ENCODE measurements around the gene GJA1.
"Not testable (repeated sequence)": the region's sequence is repeated elsewhere in the genome, so short reads cannot be mapped to it uniquely, and the experiment has no call there.

Gene GJA1

DNA sequence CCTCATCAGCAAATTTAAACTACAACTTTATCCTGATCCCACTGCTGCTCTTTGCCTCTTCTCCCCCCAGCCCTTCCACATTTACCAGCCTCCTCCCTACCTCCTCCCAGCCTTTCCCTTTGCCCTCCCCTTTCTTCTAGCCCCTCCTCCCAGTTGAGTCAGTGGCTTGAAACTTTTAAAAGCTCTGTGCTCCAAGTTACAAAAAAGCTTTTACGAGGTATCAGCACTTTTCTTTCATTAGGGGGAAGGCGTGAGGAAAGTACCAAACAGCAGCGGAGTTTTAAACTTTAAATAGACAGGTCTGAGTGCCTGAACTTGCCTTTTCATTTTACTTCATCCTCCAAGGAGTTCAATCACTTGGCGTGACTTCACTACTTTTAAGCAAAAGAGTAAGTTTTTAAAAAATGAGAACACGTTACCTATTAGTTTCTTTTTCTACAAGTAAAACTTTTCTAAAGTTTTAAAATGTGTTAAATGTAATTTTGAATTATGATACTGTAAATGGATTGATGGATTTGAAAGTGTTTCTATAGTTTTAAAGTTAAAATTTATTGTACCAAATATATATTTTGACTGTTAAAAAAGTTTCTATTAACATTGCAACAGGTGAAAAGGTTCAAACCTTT lies at the start of gene GJA1:
TSS of gene GJA1 (plus strand) at position 203 of the 626 bp plus-strand sequence. CDS start 11,202 bp downstream, outside the sequence.
- peak; percentile 71 for DNase-seq

- not testable (repeated sequence) for DNase-seq
Measured at GRCh38 chr6:121386551-121386950, 48.9 kb upstream of the GJA1 start.

- no peak for DNase-seq
Measured at GRCh38 chr6:121389419-121389818, 46.0 kb upstream of the GJA1 start.

DNA sequence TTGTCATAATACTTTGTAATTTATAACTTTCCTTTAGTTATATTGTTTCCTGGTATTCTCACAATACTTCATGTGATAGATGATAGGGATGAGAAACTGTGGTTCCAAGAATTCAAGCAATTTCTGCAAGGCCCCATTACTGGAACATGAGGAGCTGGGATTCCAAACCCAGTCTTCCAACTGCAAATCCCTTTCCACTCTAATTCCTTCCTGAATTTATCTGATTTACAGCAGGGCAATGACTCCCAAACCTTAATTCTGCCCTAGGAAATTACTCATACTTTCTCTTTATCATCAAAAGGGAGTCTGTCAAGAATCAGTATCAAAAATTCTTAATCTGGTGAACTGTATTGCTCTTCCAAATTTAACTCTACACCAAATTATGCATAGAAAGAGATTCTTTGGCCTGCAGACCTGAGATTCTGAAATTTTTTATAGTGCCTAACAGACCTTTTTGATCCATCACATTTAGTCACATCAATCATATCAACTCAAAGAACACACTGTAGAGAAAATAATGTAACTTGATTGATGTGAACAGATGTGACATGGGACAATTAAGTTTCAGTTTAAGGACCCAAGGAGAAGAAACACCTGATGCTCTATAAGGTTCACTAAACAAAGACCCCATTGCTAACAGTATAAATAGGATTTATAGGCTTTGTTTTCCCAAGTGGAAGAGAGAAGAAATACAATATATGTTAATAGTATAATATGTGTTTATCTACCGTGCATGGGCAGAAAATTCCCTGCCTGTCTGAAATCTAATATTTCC lies 41.5 kb upstream of the GJA1 start:
- no peak for DNase-seq

GRCh38 chr6:121395736-121396135 lies 39.7 kb upstream of the GJA1 start:
- DNase-seq, result no peak

DNA sequence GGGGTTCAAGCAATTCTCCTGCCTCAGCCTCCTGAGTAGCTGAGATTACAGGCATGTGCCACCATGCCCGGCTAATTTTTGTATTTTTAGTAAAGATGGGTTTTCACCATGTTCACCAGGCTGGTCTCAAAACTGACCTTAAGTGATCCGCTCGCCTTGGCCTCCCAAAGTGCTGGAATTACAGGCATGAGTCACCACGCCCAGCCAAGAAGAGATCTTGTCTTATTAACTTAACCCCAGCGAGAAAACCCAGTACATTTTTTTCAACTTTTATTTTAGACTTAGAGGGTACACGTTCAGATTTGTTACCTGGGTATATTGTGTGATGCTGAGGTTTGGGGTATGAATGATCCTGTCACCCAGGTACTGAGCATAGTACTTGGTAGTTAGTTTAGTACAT lies 38.3 kb upstream of the GJA1 start:
- not testable (repeated sequence) for DNase-seq

GRCh38 chr6:121398127-121398526 lies 37.3 kb upstream of the GJA1 start:
- no peak for DNase-seq

DNA sequence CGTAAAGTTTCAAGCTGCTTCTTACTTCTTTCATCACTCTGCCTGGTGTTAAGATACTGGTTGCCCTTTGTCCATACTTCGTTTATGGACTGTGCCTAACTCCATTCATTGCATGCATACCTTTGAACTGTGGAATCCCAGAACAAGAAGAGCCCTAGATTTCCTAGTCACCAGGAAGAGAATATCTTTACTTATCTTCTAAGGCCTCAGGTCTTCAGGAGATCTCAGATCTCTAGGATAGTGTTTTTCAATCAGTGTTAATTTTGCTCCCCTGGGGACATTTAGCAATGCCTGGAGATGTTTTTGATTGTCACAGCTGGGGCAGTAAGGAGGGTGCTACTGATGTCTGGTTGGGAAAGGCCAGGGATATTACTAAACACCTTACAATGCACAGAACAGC lies 35.5 kb upstream of the GJA1 start:
- DNase-seq, result no peak

DNA sequence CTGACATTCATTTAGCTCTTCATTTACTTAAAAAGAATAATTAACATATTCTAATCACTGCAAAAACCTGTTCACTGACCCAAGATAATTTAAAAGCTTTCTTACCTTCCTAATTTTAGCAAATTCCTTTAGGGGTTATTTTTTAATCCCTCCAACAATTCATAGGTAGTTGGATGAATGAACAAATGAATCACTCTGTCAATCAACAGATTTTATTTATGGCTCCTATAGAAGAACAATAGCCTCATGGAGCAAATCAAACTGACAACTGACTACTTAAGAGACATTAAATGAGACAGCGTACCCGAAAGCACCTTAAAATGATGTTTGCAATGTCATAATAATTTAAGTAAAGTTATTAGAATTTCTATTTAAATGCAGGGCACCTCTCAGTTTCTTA lies 31.5 kb upstream of the GJA1 start:
- DNase-seq, result no peak

DNA sequence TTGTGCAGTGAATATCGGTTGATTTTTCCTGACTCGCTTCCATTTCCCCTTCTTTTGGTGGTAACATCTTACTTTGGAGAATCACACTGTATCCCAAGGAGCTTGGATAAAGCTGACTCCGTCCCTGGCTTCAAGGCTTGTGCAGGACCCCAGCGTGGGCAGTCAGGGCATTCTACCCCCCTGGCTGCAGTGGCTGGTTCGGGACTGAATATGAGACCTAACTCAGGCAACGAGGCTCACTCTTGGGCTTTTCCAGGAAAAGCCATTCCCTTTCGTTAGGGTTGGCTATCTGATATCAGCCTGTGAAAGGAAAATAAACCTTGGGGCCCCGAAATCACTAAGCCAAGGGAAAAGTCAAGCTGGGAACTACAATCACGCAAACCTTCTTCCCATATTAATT lies 30.1 kb upstream of the GJA1 start:
- DNase-seq, result no peak

DNA sequence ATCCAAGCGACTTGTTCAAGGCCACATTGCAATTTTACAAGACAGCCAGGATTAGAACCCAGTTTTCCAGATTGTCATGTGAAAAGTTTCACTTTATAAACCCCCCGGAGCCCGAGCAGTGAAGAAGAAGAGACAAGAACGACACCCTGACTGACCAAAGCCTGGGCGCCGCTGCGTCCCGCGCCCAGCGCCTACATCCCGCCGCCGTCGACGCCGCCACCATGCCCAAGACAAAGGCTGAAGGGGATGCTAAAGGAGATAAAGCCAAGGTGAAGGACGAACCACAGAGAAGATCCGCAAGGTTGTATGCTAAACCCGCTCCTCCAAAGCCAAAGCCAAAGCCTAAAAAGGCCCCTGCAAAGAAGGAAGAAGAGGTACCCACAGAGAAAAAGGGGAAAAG lies 27.1 kb upstream of the GJA1 start:
- no peak for DNase-seq

DNA sequence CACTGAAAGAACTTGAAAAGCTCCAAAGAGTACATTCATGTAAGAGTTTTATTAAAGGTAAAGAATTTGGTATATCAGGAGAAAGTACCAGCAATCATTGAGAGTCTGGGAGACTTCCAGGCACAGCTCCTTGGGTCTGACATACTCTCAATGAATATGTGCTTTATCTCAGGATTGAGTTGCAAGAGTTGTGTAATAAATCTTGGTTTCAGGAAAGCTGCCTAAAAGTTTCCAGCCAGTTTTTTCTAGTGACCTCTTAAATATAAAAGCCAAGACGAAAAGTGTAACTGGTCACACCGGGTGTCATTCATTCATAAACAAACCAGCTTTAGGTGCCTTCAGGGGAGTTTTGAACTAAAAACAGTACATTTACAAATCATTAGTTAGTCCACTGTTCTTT lies 21.6 kb upstream of the GJA1 start:
- no peak for DNase-seq

DNA sequence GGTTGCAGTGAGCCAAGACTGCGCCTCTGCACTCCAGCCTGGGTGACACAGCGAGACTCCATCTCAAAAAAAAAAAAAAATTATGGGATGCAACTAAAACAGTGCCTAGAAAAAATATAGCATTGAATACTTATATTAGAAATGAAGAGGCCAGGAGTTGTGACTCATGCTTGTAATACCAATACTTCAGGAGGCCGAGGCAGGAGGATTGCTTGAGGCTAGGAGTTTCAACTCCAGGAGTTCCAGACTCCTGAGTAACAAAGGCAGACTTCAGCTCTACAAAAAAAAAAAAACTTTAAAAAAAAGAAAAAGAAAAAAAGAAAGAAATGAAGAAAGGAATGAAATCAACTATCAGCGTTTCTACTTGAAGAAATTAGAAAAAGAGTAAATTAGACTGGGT lies 17.1 kb upstream of the GJA1 start:
- DNase-seq, result no peak

- no peak for DNase-seq
Measured at GRCh38 chr6:121426686-121427085, 8.8 kb upstream of the GJA1 start.

DNA sequence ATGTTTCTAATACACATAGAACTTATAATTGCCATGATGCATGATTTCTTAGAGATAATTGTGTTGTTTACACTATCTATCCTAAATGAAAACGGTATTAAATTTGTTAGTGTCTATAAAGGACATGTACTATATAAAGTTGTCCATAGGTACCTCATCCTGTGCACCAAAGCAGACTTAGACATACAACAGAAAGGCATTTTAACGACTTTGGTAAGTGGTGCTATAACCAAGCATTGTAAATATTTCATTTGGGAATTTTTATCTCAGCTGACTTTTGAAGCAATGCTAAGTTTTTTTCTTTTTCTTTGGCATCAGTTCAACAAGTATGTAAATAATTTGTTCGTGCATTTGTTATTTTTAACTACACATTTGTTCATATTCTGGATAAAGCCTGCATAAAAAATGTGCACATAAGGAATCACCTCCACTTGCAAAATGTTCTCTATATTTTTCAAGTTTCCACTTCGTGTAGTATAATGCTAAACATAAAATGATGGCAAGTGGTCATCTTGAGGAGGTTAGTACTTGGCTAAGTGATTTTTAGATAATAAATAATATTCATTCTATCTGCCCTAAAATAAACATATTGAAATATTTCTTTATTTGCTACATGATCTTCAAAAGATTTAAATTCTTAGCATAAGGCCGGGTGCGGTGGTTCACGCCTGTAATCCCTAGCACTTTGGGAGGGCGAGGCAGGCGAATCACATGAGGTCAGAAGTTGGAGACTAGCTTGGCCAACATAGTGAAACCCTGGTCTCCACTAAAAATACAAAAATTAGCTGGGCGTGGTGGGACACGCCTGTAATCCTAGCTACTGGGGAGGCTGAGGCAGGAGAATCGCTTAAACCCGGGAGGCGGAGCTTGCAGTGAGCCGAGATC lies 6.3 kb upstream of the GJA1 start:
- DNase-seq, result no peak

- DNase-seq, result no peak
Measured at GRCh38 chr6:121430514-121431460, 4.7 kb upstream of the GJA1 start.

DNA sequence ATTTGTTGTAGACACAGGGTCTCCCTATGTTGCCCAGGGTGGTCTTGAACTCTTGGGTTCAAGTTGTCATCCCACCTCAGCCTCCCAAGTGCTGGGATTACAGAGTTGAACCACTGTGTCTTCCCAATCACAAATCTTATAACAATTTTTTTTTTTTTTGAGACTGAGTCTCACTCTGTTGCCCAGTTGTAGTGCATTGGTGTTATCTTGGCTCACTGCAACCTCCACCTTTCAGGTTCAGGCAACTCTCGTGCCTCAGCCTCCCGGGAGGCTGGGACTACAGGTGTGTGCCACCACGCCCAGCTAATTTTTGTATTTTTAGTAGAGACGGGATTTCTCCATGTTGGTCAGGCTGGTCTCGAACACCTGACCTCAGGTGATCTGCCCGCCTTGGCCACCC lies 3.7 kb upstream of the GJA1 start:
- not testable (repeated sequence) for DNase-seq

DNA sequence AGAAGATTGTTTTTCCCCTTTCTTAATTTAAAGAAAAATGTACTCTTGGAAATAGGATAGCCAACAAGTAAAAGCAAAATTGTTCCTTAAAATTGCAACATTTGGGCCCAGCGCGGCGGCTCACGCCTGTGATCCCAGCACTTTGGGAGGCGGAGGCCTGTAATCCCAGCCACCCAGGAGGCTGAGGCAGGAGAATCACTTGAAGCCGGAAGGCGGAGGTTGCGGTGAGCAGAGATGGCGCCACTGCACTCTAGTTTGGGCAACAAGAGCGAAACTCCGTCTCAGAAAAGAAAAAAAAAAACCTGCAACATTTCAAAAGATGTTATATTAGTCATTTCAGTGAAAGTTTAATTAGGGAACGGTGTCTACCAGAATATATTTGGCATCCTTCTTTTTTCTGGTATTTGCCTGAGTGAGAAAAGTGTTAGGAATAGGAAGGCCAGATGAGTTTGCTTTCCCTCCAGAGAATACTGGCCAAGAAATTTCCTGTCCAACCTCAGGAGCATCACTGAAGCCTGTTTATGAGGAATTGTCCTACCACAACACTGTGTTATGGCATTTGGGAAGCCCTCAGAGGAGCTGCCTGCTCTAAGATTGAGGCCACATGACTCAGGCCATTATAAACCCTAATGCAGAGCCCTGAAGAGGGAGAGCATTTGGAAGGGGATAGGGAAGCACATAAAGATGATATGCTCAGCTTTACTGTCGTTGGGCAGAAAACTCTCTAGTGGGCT lies 1.2 kb upstream of the GJA1 start:
- DNase-seq, result no peak

DNA sequence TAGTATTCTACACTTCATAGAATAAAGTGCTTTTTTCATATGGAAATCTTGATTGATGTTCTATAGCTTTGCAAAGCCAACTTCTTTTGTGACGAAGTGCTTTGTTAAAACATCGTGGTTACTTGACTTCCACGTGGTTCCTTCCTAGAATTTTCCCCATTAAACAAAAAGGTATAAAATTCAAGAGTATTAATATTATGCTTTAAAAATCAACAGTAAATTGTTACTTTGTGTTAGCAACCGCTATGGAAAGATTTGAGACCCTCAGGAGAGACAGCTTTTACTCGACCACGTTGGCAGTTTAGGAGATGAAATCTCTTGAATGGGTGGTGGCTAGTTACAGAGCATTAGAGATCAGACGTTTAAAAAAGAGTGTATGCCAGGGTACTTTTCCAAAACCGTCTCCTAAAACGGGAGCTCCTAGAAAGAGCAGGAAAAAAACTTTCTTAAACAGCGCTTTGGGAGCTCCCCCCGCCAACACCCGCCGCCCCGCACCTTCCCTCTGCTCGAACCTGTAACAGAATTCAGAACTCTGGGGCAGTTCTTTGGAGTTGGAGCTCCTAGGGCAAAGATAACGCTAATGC lies 920 bp downstream of the GJA1 start:
- DNase-seq, result no peak

- peak; percentile 83 for DNase-seq
Measured at GRCh38 chr6:121436960-121437850, 1.8 kb downstream of the GJA1 start.
